Mucosa of gallbladder (tissue), 1 donor: Measurements from ENCODE around the gene NACC1. TPM values are rescaled to one million over a fixed set of nuclear protein-coding genes. Genes with fewer than 3 reads are reported as not detected.

Experiments
- DNase-seq: peaks from one replicate; pipeline ENCODE4 v3.0.0-alpha.2; 2020; ENCODE audit warnings: low spot score
- total RNA-seq: library from RNA; stranded (reverse); gene quantifications from one replicate; pipeline ENCODE4 v1.2.1, GENCODE V29; 2021
- donor health status: DM: no; HTN: no; CAD: no.

NACC1 gene
- total RNA-seq, 1 donor from 2014 or later: 72.0 TPM

DNA sequence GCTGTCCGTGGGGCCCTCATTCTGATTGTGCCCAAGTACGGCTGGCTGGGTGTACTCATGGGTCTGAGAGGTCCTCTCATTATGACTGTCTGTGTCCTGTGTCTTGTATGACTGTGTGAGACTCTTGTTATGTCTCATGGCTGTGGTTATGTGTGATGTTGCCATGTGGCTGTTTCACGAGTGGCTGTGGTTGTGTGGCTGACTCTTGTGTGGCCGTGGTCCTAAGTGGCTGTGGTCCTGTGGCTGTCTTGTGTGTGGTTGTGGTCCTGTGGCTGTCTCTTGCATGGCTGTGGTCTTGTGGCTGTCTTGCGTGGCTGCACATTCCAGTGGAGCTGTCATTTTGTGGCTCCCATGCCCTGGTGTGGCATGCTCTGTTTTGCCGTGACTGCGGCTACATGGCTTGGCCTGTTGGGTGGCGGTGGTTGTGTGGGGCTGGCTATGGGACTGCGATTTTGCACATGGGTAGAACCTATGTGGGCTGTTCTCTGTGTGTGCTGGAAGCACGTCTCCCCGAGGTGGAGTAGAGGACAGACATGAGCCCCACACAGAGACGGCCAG, 18.0 kb upstream of the NACC1 start:
- DNase-seq: no peak

GRCh38 chr19:13100841-13101589, 17.0 kb upstream of the NACC1 start:
- no peak for DNase-seq

DNA sequence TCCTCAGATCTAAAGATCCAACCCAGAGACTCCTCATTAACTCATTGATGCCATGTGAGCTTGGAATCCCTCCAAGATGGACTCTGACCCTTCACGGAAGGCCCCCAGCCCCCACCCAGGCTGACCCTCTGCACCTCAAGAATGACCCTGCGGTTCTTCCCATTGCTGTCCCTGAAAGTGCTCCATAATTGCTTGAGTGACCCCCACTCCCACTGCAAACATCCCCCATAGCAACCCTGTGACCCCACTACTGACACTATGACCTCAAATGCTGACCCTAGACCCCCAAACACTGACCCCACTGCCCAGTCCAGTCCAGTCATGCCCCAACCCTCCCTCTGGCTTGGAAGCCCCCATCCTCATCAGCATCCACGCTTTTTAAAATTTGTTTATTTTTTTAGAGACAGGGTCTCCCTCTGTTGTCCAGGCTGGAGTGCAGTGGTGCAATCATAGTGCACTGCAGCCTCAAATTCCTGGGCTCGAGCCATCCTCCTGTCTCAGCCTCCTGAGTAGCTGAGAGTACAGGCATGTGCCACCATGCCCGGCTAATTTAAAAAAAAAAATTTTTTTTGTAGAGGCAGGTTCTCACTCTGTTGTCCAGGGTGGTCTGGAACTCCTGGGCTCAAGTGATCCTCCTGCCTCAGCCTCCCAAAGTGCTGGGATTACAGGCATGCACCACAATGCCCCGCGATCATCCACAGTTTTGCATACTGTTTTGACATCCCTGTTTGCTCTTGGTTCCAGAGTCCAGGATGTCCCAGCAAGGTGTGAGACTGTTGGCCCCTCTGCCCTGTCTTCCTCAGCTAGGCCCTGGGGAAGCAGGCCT, 16.3 kb upstream of the NACC1 start:
- no peak for DNase-seq

DNA sequence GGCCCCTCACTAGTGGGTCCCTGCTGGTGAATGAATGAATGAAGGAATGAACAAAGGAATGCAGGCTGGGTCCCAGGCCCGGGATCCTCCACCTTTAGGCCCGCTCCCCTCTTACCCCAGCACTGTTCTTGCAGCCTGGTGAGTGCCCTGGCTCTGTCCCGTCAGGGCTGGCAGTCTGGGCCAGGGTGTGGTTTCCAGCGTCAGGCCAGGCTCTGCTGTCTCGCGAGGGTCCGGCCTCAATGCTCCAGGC, 15.7 kb upstream of the NACC1 start:
- DNase-seq: no peak

DNA sequence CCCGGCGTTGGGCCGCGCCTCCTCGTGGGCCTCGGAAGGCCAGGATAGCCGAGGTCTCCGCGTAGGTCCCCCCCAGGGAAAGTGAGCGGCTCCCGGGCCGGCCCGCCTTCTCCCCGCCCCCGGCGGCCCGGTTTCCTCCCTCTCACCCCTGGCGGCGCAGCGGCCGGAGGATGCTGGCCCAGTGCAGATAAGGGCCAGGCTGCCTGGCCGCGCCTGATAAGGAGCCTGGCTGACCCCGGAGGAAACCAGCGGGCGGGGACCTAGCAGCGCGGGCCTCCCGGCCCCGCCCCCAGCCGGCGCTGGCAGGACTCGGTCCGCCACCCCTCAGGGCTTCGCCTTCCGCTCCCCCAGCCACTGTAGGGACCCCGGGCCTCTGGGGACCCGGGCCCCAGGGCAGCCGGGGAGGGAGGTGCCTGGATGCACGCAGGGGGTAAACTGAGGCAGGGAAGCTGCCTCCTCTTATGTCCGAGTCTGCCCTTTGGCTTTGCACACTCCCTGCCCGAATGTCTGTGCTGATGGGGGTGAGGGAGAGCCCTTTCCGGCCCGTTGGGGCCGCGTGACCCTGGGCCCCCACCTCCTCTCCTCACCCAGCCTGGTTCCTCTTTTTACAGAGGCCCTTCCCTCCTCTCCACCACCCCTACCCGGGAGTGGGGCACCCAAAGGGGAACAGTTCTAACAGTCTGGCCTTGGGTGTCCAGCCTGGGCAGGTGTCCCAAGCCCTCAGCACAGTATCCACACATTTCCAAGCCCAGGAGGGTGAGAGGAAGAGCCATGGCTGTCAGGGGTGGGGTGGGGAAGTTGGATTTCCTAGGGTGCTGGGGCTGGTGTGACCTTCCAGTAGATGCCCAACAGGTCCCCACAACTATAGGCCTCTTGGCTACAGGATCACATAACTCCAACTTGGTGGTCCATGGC, 15.1 kb upstream of the NACC1 start, which contains the start of gene LYL1:
Gene LYL1 (minus strand): TSS at position 193 of the 915 bp plus-strand sequence. CDS start 1,687 bp downstream, outside the sequence.
- DNase-seq: peak; percentile 61

DNA sequence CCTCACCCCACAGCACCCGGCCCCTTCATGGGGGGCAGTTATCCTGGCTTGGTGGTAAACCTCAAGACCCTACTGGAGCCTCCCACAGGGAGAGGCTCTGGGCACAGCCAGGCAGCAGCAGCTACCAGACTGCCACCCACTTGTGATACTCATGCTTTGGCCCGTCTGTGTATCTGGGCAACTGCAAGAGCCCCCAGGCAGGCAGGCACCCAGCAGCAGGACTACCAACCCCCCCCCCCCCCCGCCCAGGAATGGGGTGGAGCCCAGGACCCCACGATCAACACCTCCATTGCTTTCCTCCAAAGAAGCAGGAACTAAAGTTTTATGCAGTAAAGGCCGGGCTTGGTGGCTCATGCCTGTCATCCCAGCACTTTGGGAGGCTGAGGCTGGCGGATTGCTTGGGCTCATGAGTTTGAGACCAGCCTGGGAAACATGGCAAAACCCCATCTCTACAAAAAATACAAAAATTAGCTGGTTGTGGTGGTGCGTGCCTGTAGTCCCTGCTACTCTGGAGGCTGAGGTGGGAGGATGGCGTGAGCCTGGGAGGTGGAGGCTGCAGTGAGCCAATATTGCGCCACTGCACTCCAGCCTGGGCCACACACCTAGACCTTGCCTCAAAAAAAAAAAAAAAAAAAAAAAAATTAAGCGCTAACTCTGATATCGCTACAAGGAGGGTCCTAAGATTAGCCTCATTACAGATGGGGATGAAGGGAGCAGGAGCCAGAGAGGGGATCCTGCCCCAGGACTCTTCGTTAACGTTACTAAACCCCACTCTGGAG, 14.3 kb upstream of the NACC1 start:
- no peak for DNase-seq

GRCh38 chr19:13104360-13104847, 13.7 kb upstream of the NACC1 start:
- DNase-seq: peak; percentile 64

DNA sequence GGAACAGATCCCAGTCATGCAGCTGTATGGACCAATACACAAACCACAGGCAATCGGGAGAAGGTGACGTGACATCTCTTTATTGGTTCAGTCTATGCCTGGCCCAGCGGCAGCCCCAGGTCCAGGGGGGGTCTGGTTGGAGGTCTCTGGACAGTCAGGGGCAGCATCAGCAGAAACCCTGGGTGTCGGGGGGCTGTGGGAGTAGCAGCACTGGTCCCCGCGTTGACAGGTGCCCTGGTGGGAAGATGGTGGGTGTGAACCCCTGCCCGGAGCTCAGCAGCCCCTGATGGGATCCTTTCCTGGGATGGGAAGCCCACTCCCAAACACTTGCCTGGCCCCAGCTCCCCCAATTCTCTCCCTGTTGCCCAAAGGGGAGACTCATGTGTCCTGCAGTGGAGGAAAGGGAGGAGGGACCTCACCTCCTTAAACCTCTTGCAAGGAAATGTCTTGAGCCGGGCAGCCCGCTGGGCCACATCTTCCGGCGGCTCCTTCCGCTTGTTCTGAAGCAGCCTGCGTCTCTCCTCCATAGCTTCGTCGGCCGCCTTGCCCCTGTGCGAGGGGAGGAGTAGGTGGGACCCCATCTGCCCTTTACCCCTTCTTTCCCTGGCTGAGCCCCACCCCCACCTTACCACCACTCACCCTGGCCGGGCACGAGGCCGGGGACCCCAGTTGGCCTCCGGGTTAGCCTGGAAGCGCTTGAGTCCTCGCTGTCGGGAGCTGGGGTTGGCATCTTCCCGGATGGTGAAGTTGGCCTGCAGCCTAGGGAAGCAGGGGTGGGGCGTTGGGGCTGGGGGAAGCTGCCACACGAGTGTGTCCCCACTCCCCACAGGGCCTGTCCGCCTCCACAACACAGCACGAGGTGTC, 13.0 kb upstream of the NACC1 start:
- DNase-seq: no peak

DNA sequence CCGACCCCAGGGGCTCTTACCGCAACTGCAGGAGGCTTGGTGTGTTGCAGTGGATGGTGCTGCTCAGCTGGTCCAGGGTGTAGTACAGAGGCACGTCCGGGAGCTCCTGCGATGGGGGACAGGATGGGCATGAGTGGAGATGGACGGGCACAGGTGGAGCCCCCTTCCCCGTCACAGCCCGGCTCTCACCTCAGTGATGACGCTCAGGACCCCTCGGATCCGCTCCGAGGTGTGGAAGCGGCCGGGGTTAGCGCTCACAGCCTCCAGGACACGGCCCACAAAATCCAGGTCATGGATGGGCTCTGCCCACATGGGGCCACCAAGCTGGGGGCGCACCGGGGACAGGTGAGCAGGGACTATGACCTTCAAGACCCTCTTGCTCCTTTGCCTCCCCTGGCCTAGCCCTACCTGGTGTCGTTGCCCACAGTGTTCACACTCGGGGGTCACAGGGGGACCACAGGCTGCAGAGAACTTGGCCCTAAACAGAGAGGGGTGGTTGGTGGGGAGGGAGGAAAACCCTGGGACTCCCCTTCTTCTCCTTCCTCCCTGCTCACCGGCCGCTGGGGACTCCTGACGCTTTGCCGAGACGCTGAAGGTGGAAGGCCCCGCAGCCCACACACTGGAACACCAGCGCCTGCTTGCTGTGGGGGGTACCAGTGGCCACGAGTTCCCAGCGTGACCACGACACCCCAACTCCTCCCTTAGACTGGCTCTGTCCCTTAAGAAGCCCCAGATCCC, 8.5 kb upstream of the NACC1 start:
- DNase-seq: no peak

- DNase-seq: no peak
These were observed 7.9 kb upstream of the NACC1 start for GRCh38 chr19:13110099-13110610.

DNA sequence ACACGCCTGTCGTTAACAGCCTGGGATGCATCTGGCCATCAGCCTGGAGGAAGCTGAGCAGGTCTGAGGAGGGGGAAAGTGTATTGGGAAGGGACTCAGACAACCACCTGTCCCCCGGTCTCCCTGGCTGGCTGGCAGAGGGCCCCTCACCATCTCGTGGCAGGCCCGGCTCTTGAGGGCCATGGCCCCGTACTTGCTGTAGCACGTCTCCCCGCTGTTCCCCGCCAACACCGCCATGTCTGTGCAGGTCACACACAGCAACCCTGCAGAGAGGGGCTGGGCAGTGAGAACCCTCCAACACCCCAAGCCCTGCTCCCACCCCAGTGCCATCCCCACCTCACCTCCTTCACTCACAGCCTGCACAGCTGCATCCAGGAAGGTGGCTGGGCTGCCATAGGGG, 5.5 kb upstream of the NACC1 start:
- DNase-seq: no peak

DNA sequence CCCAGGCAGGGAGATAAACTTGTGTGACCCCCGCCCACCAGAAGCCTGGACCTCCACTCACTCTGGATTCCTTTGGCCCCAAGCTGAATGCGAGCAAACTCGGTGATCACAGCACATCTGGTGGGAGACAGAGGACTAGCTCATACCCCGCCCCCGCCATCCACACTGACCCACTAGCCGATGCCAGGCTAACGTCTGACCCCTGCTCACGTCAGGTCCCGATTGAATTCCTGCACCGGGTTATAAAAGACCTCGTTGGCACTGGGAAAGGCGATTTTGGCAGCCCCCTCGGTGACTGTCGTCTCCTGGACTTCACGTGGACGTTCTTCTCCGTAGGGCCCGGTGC, 2.2 kb upstream of the NACC1 start:
- DNase-seq: no peak

- DNase-seq: peak; percentile 96
These were observed 1.5 kb upstream of the NACC1 start, which contains the start of gene TRMT1 for GRCh38 chr19:13116282-13117175. TRMT1 (minus strand) TSS chr19:13116740; CDS start chr19:13116399, 341 bp downstream.

DNA sequence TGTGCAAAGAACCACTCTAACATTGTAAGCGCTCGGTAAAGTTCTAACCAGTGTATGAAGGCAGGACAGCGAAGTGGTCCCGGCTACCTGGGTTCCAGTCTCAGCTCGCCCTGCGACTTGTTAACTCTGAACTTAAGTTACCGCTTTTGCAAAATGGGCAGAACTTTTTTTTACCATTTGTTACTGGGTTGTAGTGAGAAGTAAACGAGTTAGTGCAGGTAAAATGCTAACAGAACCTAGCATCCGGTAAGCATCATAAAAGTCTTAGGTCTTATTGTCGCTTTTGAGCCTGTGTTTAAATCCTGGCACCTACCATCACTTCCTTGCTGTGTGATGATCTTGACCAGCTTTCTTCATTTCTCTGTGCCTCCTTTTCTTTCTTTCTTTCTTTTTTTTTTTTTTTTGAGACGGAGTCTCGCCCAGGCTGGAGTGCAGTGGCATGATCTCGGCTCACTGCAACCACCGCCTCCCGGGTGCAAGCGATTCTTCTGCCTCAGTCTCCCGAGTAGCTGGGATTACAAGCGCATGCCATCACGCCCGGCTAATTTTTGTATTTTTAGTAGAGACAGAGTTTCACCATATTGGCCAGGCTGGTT, 790 bp upstream of the NACC1 start:
- DNase-seq: no peak

- no peak for DNase-seq
These were observed 545 bp downstream of the NACC1 start for GRCh38 chr19:13118424-13119193.

- no peak for DNase-seq
These were observed 1.6 kb downstream of the NACC1 start for GRCh38 chr19:13119627-13120026.

DNA sequence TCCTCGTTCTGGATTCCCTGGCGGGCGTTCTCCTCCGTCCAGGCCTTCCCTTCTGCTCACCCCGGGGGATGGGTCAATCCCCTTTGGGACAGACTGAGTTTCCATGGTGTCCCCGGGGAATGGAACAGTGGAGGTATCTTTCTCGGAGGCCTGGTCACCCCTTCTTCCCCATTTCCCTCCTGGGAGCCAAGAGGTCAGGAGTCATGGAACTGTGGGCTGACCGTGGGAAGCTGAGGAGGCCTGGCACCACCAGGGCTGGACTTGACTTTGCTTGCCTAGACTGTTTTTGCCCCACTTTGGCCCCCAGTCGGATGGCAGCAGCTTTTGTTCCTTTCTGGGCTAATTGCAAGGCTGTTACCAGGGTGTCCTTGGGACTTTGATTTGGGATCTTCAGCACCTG, 2.0 kb downstream of the NACC1 start:
- DNase-seq: no peak
